ENCODE data around the gene DNAI2. TPM values are rescaled to one million over a fixed set of nuclear protein-coding genes. Genes with fewer than 3 reads are reported as not detected.

Gene DNAI2
- total RNA-seq, 4 donors from 2014 or later = not detected

DNA sequence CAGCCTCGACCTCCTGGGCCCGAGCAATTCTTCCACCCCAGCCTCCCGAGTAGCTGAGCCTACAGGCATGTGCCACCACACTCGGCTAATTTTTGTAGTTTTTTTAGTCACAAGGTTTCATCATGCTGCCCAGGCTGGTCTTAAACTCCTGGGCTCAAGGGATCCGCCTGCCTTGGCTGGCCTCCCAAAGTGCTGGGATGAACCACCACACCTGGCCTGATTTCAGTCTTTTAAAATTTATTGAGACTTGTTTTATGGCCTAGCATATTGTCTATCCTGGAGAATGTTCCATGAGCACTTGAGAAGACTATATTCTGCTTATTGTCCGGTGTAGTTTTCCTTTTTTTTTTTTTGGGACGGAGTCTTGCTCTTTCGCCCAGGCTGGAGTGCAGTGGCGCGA lies 18.5 kb downstream of the DNAI2 start:
- Histone ChIP-seq H3K4me1 (peaks cover 21% of the 10 kb centered on the region), H3K36me3 (no peaks in the 10 kb centered on the region), H3K27ac (no peak overlapping the region), H3K27me3 (no peaks in the 10 kb centered on the region), H3K4me3 (no peak overlapping the region), H3K9me3 (no peaks in the 10 kb centered on the region)
- no peak for DNase-seq (ENCODE audit: low spot score in 2 of 2)
- TF ChIP-seq CTCF (IDR thresholded peaks at IDR 0.05) = no peak
- TF ChIP-seq POLR2AphosphoS5 (IDR thresholded peaks at IDR 0.05) = no peak
- no peak for TF ChIP-seq POLR2A (IDR thresholded peaks at IDR 0.05)
- no peak for TF ChIP-seq EP300 (IDR thresholded peaks at IDR 0.05)
- WGBS = 70% methylated on average over 10 of the region's 10 CpGs

DNA sequence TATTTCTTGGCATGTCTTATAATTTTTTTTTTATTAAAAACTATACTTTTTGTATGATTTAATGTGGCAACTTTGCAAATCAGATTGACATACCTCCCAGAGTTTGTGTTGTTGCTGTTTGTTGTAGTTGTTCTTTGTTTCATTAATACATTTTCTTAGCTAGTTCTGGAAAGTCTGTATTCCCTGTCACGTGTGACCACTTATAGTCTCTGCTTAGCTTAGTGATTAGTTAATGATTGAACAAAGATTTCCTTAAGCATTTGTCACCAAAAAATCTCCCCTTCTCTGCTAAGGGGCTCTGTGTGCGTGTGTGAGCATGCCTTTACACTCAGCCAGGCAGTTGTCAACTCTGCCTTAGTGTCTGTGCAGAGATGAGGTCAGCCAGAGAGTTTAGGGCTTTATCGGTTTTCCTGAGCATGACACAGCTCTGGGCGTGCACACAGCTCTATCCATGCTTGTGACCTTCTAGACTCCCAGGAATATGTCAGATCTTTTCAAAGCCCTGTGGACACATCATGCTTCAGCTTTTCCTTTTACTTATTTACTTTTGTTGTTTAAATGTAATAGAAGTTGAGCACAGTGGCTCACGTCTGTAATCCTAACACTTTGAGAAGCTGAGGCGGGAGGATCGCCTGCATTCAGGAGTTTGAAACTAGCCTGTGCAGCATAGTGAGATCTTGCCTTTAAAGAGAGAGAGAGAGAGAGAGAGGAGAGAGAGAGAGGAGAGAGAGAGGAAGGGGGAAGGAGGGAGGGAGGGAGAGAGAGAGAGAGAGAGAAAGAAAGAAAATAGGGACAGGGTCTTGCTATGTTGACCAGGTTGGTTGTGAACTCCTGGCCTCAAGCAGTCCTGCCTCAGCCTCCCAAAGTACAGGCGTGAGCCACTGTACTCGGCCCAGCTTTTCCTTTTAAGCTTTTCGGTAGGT lies 21.9 kb downstream of the DNAI2 start:
- peaks cover 7% of the 10 kb centered on the region for H3K4me1 ChIP-seq
- no peaks in the 10 kb centered on the region for H3K9me3 ChIP-seq
- no peak overlapping the region for H3K27ac ChIP-seq
- 70% methylated on average over 10 of the region's 10 CpGs for WGBS
- H3K4me3 ChIP-seq = no peak overlapping the region
- no peak for DNase-seq (ENCODE audit: low spot score in 2 of 2)
- no peak for TF ChIP-seq EP300 (IDR thresholded peaks at IDR 0.05)
- no peak for TF ChIP-seq CTCF (IDR thresholded peaks at IDR 0.05)
- TF ChIP-seq POLR2A (IDR thresholded peaks at IDR 0.05) = no peak
- no peaks in the 10 kb centered on the region for H3K36me3 ChIP-seq
- peaks cover 12% of the 10 kb centered on the region for H3K27me3 ChIP-seq

DNA sequence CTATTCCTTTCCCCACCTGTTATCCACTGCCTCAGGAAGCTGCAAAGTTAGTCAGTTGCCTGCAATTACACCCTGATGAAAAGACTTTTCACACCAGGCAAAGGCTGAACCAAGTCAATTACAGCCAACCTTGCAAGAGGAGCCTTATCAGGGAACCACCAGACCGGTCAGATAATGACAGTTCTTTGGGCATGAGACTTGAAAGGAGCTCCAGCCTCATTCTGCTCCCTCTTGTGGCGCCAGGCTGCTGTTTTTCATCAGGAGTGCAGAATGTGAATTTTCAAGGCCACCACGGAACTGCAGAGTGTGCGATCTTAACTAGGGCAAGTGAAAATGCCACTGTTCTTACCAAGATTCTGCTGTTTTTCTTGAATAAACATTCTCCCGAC lies 22.5 kb downstream of the DNAI2 start:
- no peak for DNase-seq (ENCODE audit: low spot score in 2 of 2)
- no peak overlapping the region for H3K27ac ChIP-seq
- H3K4me1 ChIP-seq = peaks cover 6% of the 10 kb centered on the region
- TF ChIP-seq CTCF (IDR thresholded peaks at IDR 0.05) (peak in 1 of 2 donors; percentile 39), POLR2AphosphoS5 (IDR thresholded peaks at IDR 0.05) (no peak)
- H3K27me3 ChIP-seq = peaks cover 12% of the 10 kb centered on the region
- 15% methylated on average over 4 of the region's 5 CpGs for WGBS
- H3K9me3 ChIP-seq = no peaks in the 10 kb centered on the region
- no peak overlapping the region for H3K4me3 ChIP-seq
- H3K36me3 ChIP-seq = no peaks in the 10 kb centered on the region

DNA sequence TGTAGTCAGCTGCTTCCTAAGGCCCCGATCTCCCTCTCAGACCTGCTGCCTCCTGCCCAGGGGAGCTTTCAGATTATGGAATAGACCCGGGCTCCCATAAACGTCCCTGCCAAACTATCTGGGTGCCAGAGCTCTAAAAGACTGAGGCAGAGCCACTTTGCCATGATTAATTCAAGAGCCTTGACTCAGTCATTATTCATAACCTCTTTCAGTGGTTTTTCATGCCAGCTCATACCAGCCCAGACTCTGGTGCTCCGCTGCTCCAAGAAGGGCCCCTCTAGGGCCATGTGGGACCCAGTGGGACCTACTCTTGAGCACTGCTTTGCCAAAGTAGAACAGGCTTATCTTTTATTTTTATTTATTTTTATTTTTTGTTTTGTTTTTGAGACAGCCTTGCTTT lies 23.9 kb downstream of the DNAI2 start:
- Histone ChIP-seq H3K27ac (no peak overlapping the region), H3K36me3 (no peaks in the 10 kb centered on the region), H3K4me3 (no peak overlapping the region), H3K27me3 (peaks cover 12% of the 10 kb centered on the region), H3K4me1 (peaks cover 3% of the 10 kb centered on the region), H3K9me3 (no peaks in the 10 kb centered on the region)
- 32% methylated on average over 4 of the region's 4 CpGs for WGBS
- no peak for DNase-seq (ENCODE audit: low spot score in 2 of 2)
- TF ChIP-seq POLR2A (IDR thresholded peaks at IDR 0.05) (no peak), POLR2AphosphoS5 (IDR thresholded peaks at IDR 0.05) (no peak), EP300 (IDR thresholded peaks at IDR 0.05) (no peak), CTCF (IDR thresholded peaks at IDR 0.05) (no peak)

- Histone ChIP-seq H3K36me3 (no peaks in the 10 kb centered on the region), H3K27me3 (peaks cover 12% of the 10 kb centered on the region), H3K9me3 (no peaks in the 10 kb centered on the region), H3K4me1 (peaks cover 3% of the 10 kb centered on the region), H3K27ac (no peak overlapping the region), H3K4me3 (no peak overlapping the region)
- WGBS = 87% methylated on average over 7 of the region's 7 CpGs
- no peak for DNase-seq (ENCODE audit: low spot score in 2 of 2)
- TF ChIP-seq CTCF (IDR thresholded peaks at IDR 0.05) (no peak), POLR2A (IDR thresholded peaks at IDR 0.05) (no peak), EP300 (IDR thresholded peaks at IDR 0.05) (no peak), POLR2AphosphoS5 (IDR thresholded peaks at IDR 0.05) (no peak)
Measured at GRCh38 chr17:74298778-74299177, 24.7 kb downstream of the DNAI2 start.
